Breast epithelium (tissue), 3 donors: ENCODE results near the gene TEX264.

Experiments used
- POLR2A ChIP-seq: fragments of 450-650 bp; IDR thresholded peaks from one replicate; pipeline ENCODE4 v1.6.1; 2016; ENCODE audit warnings: antibody characterized with exemption, mild to moderate bottlenecking, moderate library complexity
- POLR2AphosphoS5 ChIP-seq, 3 donors: sonication (generic); formaldehyde crosslinking; IDR thresholded peaks; one replicate each; pipeline ENCODE4 v1.6.1; 2017; ENCODE audit warnings: antibody characterized with exemption in 3 of 3
- TF ChIP-seq, protein P1 (sequence below), 3 donors: fragments of 450-650 bp; IDR thresholded peaks; one replicate each; pipeline ENCODE4 v1.5.1; 2016 to 2017; ENCODE audit warnings: antibody characterized with exemption in 3 of 3, mild to moderate bottlenecking in 3 of 3, moderate library complexity in 3 of 3

DNA sequence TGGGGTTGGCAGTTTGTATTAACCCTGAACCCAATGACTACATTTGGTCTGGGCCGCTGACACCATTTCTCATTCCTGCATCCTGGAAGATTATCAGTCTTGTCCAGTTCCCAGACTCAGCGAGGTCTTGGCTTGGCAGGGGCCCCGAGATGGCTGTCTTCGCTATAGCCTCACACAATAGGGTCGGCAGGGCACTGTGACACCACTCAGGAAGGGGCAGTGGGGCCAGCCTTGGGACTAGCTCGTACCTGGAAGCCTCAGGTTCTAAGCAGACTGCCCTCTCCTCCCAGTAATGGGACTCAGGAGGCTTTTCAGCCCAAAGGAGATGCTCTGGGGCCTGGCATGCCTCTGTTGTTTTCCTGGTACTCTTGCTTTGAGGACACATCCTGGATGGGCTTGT is 9.1 kb downstream of the TEX264 start:
- TF ChIP-seq, protein P1, sequence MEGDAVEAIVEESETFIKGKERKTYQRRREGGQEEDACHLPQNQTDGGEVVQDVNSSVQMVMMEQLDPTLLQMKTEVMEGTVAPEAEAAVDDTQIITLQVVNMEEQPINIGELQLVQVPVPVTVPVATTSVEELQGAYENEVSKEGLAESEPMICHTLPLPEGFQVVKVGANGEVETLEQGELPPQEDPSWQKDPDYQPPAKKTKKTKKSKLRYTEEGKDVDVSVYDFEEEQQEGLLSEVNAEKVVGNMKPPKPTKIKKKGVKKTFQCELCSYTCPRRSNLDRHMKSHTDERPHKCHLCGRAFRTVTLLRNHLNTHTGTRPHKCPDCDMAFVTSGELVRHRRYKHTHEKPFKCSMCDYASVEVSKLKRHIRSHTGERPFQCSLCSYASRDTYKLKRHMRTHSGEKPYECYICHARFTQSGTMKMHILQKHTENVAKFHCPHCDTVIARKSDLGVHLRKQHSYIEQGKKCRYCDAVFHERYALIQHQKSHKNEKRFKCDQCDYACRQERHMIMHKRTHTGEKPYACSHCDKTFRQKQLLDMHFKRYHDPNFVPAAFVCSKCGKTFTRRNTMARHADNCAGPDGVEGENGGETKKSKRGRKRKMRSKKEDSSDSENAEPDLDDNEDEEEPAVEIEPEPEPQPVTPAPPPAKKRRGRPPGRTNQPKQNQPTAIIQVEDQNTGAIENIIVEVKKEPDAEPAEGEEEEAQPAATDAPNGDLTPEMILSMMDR (IDR thresholded peaks at IDR 0.05) = no peak
- TF ChIP-seq POLR2AphosphoS5 (IDR thresholded peaks at IDR 0.05) = no peak
- TF ChIP-seq POLR2A = no peak
